GM19372 (cell line): ENCODE results near the gene SEC31A.

ENCODE experiments used
- ATAC-seq: cut with Tn5 transposase; IDR thresholded peaks from one replicate; pipeline ENCODE4 v1.9.1; 2021; ENCODE audit warnings: mild to moderate bottlenecking, low read depth, moderate library complexity; ENCODE audit not compliant: unreplicated experiment

SEC31A gene

DNA sequence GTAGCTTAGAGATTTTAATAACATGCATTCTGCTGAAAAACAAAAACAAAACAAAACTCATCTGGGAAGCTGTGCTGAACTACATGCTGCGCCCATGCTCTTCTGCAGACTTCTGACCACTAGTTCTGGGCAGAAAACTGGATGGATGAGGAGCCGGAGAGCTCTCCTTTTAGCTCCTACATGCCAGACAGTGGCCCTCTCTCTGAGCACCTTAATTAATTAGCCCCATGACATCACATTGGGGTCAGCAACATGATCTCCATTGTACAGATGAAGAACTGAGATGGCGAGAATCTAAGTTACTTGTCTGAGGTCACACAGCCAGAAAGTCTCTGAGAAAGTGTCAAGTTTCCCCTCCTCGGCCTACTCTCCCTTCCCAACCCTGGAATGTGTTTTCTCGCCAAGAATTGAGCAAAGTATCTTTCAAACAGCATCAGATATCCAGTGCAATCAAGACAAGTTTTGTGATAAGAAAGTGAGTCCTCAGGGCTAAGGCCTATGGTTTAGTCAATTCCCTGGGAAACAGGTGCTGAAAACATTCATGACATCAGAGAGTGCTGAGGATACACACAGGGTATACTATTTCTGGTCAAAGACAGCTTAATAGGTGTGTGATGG lies 113.9 kb downstream of the SEC31A start:
- ATAC-seq: no peak

- ATAC-seq: no peak
Observed at GRCh38 chr4:82775243-82775642, 115.7 kb downstream of the SEC31A start.

DNA sequence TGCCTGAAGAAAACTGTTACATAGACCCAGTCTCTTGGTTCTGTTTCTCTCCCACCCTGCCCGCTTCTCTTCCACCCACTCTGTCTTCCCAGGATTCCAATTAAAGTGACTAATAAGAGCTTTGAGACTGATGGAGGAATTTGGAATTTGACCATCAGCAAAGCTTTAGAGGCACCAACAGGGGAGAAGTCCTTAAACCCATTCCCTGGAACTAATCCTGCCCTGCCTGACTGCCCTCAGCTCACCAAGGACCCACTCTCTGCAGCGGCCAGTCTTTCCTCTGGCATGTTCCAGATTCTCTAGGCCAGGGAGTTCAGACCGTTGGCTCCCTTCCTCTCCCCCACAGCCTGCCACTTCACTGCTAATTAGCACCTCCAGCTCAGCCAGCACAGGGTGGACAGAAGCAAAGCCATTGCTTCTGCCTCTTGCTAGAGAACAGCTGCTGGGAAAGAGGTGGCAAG lies 116.2 kb downstream of the SEC31A start:
- ATAC-seq: no peak

DNA sequence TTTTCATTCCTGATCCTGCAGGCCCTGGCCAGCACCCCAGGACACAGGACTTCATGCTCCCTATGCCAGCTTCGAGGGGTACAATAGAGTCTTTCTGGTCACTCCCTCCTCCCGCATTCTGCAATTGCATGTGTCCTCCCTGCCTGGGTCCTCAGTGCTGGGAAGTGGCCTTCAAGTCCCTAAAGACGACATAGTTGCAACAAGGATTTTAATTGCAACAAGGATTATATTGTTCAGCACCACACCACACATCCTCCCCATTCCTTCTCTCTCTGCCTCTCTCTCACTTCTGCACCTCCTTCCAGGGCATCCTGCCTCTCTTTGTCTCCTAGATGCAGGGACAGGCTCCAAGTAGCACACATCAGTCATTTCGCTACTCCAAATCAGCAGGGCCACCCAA lies 117.9 kb downstream of the SEC31A start:
- ATAC-seq: no peak

GRCh38 chr4:82770607-82771006 lies 120.3 kb downstream of the SEC31A start:
- no peak for ATAC-seq
